LNCaP clone FGC (cell line): Measurements from ENCODE around the gene NUDT21.

Source experiments
- DNase-seq: peaks from one replicate; pipeline ENCODE4 v3.0.0-alpha.2; 2011; ENCODE audit warnings: low read depth
- H3K4me3 ChIP-seq: 2 replicates; pipeline ENCODE4 v1.5.1; 2011; ENCODE audit warnings: mild to moderate bottlenecking, low read depth, low read length, control low read depth
- TF ChIP-seq, protein P1 (sequence below): IDR thresholded peaks from 2 replicates; pipeline ENCODE4 v1.5.1; 2012; ENCODE audit warnings: mild to moderate bottlenecking; ENCODE audit not compliant: control insufficient read depth, insufficient read depth; ENCODE audit errors: extremely low read depth

NUDT21 gene

DNA sequence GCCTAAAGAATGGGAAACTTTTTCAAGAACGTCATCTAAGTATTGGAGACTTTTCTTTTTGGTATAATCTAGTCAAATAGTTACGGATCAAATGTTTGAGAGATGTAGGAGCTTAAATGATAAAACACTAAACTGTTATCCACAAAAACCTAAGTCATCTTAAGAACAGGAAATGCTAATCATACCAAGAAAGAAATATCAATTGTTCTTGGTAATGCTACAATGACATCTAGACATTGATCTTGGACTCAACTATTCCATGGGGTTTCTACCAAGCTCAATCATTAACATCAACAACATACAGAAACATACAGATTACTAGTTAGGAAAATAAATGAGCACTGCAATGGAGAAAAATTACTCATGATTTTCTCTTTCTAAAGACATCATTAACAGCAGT is 3.8 kb downstream of the NUDT21 start:
- TF ChIP-seq, protein P1, sequence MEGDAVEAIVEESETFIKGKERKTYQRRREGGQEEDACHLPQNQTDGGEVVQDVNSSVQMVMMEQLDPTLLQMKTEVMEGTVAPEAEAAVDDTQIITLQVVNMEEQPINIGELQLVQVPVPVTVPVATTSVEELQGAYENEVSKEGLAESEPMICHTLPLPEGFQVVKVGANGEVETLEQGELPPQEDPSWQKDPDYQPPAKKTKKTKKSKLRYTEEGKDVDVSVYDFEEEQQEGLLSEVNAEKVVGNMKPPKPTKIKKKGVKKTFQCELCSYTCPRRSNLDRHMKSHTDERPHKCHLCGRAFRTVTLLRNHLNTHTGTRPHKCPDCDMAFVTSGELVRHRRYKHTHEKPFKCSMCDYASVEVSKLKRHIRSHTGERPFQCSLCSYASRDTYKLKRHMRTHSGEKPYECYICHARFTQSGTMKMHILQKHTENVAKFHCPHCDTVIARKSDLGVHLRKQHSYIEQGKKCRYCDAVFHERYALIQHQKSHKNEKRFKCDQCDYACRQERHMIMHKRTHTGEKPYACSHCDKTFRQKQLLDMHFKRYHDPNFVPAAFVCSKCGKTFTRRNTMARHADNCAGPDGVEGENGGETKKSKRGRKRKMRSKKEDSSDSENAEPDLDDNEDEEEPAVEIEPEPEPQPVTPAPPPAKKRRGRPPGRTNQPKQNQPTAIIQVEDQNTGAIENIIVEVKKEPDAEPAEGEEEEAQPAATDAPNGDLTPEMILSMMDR, result no peak
- no peak overlapping the region for H3K4me3 ChIP-seq
- DNase-seq, result no peak

GRCh38 chr16:56438038-56438437 is 13.1 kb downstream of the NUDT21 start:
- no peak for DNase-seq
- TF ChIP-seq, protein P1, result no peak

GRCh38 chr16:56436258-56436657 is 14.9 kb downstream of the NUDT21 start:
- no peak overlapping the region for H3K4me3 ChIP-seq
- DNase-seq, result no peak
- TF ChIP-seq, protein P1, result no peak

More at GRCh38 chr16:56438038-56438437, 13.1 kb downstream of the NUDT21 start:
- H3K4me3 ChIP-seq, result no peak overlapping the region

GRCh38 chr16:56428091-56428490 is 23.0 kb downstream of the NUDT21 start:
- TF ChIP-seq, protein P1, result no peak
- no peak overlapping the region for H3K4me3 ChIP-seq
- DNase-seq, result no peak

DNA sequence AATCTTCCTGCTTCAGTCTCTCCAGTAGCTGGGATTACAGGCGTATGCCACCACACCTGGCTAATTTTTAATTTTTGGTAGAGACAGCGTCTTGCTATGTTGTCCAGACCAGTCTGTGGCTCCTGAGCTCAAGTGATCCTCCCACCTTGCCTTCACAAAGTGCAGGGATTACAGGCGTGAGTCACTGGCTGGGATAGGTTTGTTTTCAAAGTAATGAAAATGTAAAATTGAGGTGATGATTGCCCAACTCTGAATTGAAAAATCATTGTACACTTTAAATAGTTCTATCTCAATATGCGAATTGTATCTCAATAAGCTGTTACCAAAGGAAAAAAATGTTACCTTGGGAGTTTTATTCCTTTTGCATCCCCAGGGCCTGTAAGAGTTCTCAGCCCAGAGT is 24.5 kb downstream of the NUDT21 start:
- TF ChIP-seq, protein P1, result no peak
- no peak for DNase-seq
- no peak overlapping the region for H3K4me3 ChIP-seq

- peak; percentile 47 for DNase-seq
- TF ChIP-seq, protein P1, result peak; percentile 45
- peak within 1 kb of the TSS; percentile 70 for H3K4me3 ChIP-seq
Measured at GRCh38 chr16:56425439-56425832, 25.7 kb downstream of the NUDT21 start, which contains the start of gene AMFR. AMFR (minus strand) TSS chr16:56425545; CDS start chr16:56425327, 218 bp downstream.

- TF ChIP-seq, protein P1, result no peak
- no peak for DNase-seq
- H3K4me3 ChIP-seq, result peak overlapping the region; percentile 70
Measured at GRCh38 chr16:56424791-56425438, 26.2 kb downstream of the NUDT21 start.
